H9 (cell line): ENCODE results near the gene TMEM59L. TPM values are rescaled to one million over a fixed set of nuclear protein-coding genes. Genes with fewer than 3 reads are reported as not detected.

ENCODE experiments used
- DNase-seq: peaks from one replicate; pipeline ENCODE4 v3.0.0-alpha.2; 2017
- H2AFZ ChIP-seq: one replicate; pipeline ENCODE4 v1.6.1; 2013; ENCODE audit warnings: mild to moderate bottlenecking, low read length, control low read depth, moderate library complexity
- H2AK5ac ChIP-seq: 2 replicates; pipeline ENCODE4 v1.6.1; 2013; ENCODE audit warnings: low read length, control low read depth, mixed read lengths; ENCODE audit not compliant: insufficient read length
- H2BK120ac ChIP-seq: one replicate; pipeline ENCODE4 v1.6.1; 2013; ENCODE audit warnings: low read depth, mild to moderate bottlenecking, low read length, control low read depth, inconsistent platforms; ENCODE audit not compliant: poor library complexity, severe bottlenecking
- H2BK12ac ChIP-seq: 2 replicates; pipeline ENCODE4 v1.6.1; 2013; ENCODE audit warnings: low read length, control low read depth, mixed read lengths, low read depth; ENCODE audit not compliant: insufficient read length
- H2BK15ac ChIP-seq: 2 replicates; pipeline ENCODE4 v1.6.1; 2013; ENCODE audit warnings: low read depth, low read length, control low read depth
- H2BK20ac ChIP-seq: one replicate; pipeline ENCODE4 v1.6.1; 2013; ENCODE audit warnings: low read depth, mild to moderate bottlenecking, low read length, control low read depth, inconsistent platforms; ENCODE audit not compliant: poor library complexity, severe bottlenecking
- H2BK5ac ChIP-seq: 2 replicates; pipeline ENCODE4 v1.6.1; 2013; ENCODE audit warnings: low read length, control low read depth, mixed read lengths; ENCODE audit not compliant: insufficient read length
- H3K14ac ChIP-seq: 2 replicates; pipeline ENCODE4 v1.6.1; 2013; ENCODE audit warnings: low read length, control low read depth; ENCODE audit not compliant: insufficient read depth
- H3K18ac ChIP-seq: 2 replicates; pipeline ENCODE4 v1.6.1; 2013; ENCODE audit warnings: low read depth, mild to moderate bottlenecking, mixed read lengths, low read length, control low read depth; ENCODE audit not compliant: insufficient read length
- H3K23ac ChIP-seq: 2 replicates; pipeline ENCODE4 v1.6.1; 2013; ENCODE audit warnings: low read length, control low read depth, mixed read lengths, low read depth; ENCODE audit not compliant: insufficient read length
- H3K23me2 ChIP-seq: 2 replicates; pipeline ENCODE4 v1.6.1; 2013; ENCODE audit warnings: low read depth, mild to moderate bottlenecking, mixed read lengths, low read length, control low read depth; ENCODE audit not compliant: insufficient read length, poor library complexity, severe bottlenecking
- H3K27ac ChIP-seq: 2 replicates; pipeline ENCODE4 v1.5.1; 2013; ENCODE audit warnings: low read length, control low read depth, mixed read lengths, low read depth; ENCODE audit not compliant: insufficient read length
- H3K27me3 ChIP-seq: 2 replicates; pipeline ENCODE4 v1.6.1; 2013; ENCODE audit warnings: low read length, control low read depth, inconsistent platforms; ENCODE audit not compliant: insufficient read depth
- H3K4ac ChIP-seq: 2 replicates; pipeline ENCODE4 v1.6.1; 2013; ENCODE audit warnings: low read depth, mild to moderate bottlenecking, control low read depth, inconsistent platforms, low read length, moderate library complexity
- H3K4me1 ChIP-seq: 2 replicates; pipeline ENCODE4 v1.6.1; 2013; ENCODE audit warnings: low read length, control low read depth, inconsistent platforms; ENCODE audit not compliant: insufficient read depth
- H3K4me2 ChIP-seq: 2 replicates; pipeline ENCODE4 v1.6.1; 2013; ENCODE audit warnings: low read length, control low read depth, mixed read lengths; ENCODE audit not compliant: insufficient read length, insufficient read depth
- H3K56ac ChIP-seq: 2 replicates; pipeline ENCODE4 v1.6.1; 2013; ENCODE audit warnings: low read depth, mild to moderate bottlenecking, mixed read lengths, low read length, control low read depth; ENCODE audit not compliant: insufficient read length
- H3K79me1 ChIP-seq: 2 replicates; pipeline ENCODE4 v1.6.1; 2013; ENCODE audit warnings: low read depth, mild to moderate bottlenecking, moderate library complexity, low read length, control low read depth, inconsistent platforms; ENCODE audit not compliant: insufficient read depth, poor library complexity, severe bottlenecking
- H3K79me2 ChIP-seq: 2 replicates; pipeline ENCODE4 v1.6.1; 2013; ENCODE audit warnings: low read length, control low read depth, inconsistent platforms; ENCODE audit not compliant: insufficient read depth
- H3K9ac ChIP-seq: 2 replicates; pipeline ENCODE4 v1.6.1; 2013; ENCODE audit warnings: low read length, control low read depth, mixed read lengths; ENCODE audit not compliant: insufficient read length; ENCODE audit errors: extremely low read depth
- H3K9me3 ChIP-seq: one replicate; pipeline ENCODE4 v1.6.1; 2013; ENCODE audit warnings: low read depth, low read length, inconsistent platforms; ENCODE audit not compliant: control insufficient read depth
- H3T11ph ChIP-seq: one replicate; pipeline ENCODE4 v1.6.1; 2013; ENCODE audit warnings: mild to moderate bottlenecking, low read length, control low read depth, inconsistent platforms
- H4K20me1 ChIP-seq: one replicate; pipeline ENCODE4 v1.6.1; 2013; ENCODE audit not compliant: control insufficient read depth, insufficient read length, insufficient read depth
- H4K5ac ChIP-seq: 2 replicates; pipeline ENCODE4 v1.6.1; 2013; ENCODE audit warnings: low read depth, mild to moderate bottlenecking, mixed read lengths, low read length, control low read depth; ENCODE audit not compliant: insufficient read length
- H4K8ac ChIP-seq: replicated peaks from 2 replicates; pipeline ENCODE4 v1.6.1; 2013; ENCODE audit warnings: low read length, control low read depth, mixed read lengths, low read depth; ENCODE audit not compliant: insufficient read length
- H4K91ac ChIP-seq: 2 replicates; pipeline ENCODE4 v1.6.1; 2013; ENCODE audit warnings: low read depth, mild to moderate bottlenecking, moderate library complexity, mixed read lengths, low read length, control low read depth; ENCODE audit not compliant: insufficient read length
- H3K27ac Mint-ChIP-seq, 3 experiments: 2 replicates in 2 of 3; 3 replicates in 1 of 3; pipeline ENCODE4 v1.8.0; 2020 to 2021; ENCODE audit warnings: mixed read lengths in 3 of 3, mild to moderate bottlenecking in 1 of 3, moderate library complexity in 1 of 3
- H3K27me3 Mint-ChIP-seq: 2 replicates; pipeline ENCODE4 v1.8.0; 2021; ENCODE audit warnings: low read depth, mild to moderate bottlenecking, moderate library complexity, mixed read lengths
- H3K36me3 Mint-ChIP-seq, 3 experiments: 2 replicates in 2 of 3; 3 replicates in 1 of 3; pipeline ENCODE4 v1.8.0; 2020 to 2021; ENCODE audit warnings: low read depth in 3 of 3, mixed read lengths in 3 of 3; ENCODE audit not compliant: insufficient read depth in 1 of 3
- H3K4me1 Mint-ChIP-seq, 2 experiments: 2 replicates each; pipeline ENCODE4 v1.8.0; 2020; ENCODE audit warnings: mixed read lengths in 2 of 2
- H3K4me3 Mint-ChIP-seq, 2 experiments: 2 replicates in 1 of 2; 3 replicates in 1 of 2; pipeline ENCODE4 v1.8.0; 2020 to 2021; ENCODE audit warnings: mild to moderate bottlenecking in 2 of 2, mixed read lengths in 2 of 2, moderate library complexity in 1 of 2
- H3K9me3 Mint-ChIP-seq, 2 experiments: 2 replicates in 1 of 2; 3 replicates in 1 of 2; pipeline ENCODE4 v1.8.0; 2020; ENCODE audit warnings: mild to moderate bottlenecking in 2 of 2, mixed read lengths in 2 of 2, moderate library complexity in 1 of 2
- total RNA-seq: library from RNA; stranded (reverse); gene quantifications from 2 replicates; pipeline ENCODE4 v1.2.1, GENCODE V29; 2021
- TF ChIP-seq, protein P1 (sequence below): fragments of 200-600 bp; sonication (generic); conservative IDR thresholded peaks from 3 replicates; pipeline ENCODE4 v1.8.0; 2021; ENCODE audit warnings: antibody characterized with exemption, mild to moderate bottlenecking

Gene TMEM59L
- total RNA-seq, 1 experiment from 2014 or later, result 12.0 TPM

DNA sequence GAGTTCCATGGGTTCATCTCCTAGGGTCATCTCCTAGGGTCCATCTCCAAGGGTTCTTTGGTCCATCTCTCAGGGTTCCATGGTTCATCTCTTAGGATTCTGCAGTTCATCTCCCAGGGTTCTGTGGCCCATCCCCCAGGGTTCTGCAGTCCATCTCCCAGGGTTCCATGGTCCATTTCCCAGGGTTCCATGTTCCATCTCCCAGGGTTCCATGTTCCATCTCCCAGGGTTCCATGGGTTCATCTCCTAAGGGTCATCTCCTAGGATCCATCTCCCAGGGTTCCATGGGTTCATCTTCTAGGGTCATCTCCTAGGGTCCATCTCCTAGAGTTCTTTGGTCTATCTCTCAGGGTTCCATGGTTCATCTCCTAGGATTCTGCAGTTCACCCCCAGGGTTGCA is 4.9 kb downstream of the TMEM59L start:
- Histone ChIP-seq H3K14ac (no peak overlapping the region), H3K27me3 (peaks cover 21% of the 10 kb centered on the region), H3K23ac (no peak overlapping the region), H3K4me1 (no peaks in the 10 kb centered on the region), H3K56ac (no peak overlapping the region), H3K18ac (no peak overlapping the region), H2BK5ac (no peak overlapping the region), H4K8ac (no peak overlapping the region), H3K4ac (no peak overlapping the region), H3K9me3 (no peaks in the 10 kb centered on the region), H2BK120ac (no peak overlapping the region), H3T11ph (no peak overlapping the region), H2BK12ac (no peak overlapping the region), H4K91ac (no peak overlapping the region), H3K23me2 (peaks cover 7% of the 10 kb centered on the region), H3K27ac (no peak overlapping the region), H3K79me1 (no peaks in the 10 kb centered on the region), H4K20me1 (no peaks in the 10 kb centered on the region), H2AK5ac (no peak overlapping the region), H3K9ac (no peak overlapping the region), H2BK20ac (no peak overlapping the region), H3K4me2 (no peak overlapping the region), H3K79me2 (no peaks in the 10 kb centered on the region), H4K5ac (no peak overlapping the region), H2BK15ac (no peak overlapping the region), H2AFZ (no peak overlapping the region)
- TF ChIP-seq, protein P1, sequence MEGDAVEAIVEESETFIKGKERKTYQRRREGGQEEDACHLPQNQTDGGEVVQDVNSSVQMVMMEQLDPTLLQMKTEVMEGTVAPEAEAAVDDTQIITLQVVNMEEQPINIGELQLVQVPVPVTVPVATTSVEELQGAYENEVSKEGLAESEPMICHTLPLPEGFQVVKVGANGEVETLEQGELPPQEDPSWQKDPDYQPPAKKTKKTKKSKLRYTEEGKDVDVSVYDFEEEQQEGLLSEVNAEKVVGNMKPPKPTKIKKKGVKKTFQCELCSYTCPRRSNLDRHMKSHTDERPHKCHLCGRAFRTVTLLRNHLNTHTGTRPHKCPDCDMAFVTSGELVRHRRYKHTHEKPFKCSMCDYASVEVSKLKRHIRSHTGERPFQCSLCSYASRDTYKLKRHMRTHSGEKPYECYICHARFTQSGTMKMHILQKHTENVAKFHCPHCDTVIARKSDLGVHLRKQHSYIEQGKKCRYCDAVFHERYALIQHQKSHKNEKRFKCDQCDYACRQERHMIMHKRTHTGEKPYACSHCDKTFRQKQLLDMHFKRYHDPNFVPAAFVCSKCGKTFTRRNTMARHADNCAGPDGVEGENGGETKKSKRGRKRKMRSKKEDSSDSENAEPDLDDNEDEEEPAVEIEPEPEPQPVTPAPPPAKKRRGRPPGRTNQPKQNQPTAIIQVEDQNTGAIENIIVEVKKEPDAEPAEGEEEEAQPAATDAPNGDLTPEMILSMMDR, result no peak
- H3K27me3 Mint-ChIP-seq, result peaks cover 71% of the 10 kb centered on the region
- peaks cover 0 to 7% (median 4%) of the 10 kb centered on the region in 3 experiments; a peak in 5 of 7 replicates for H3K36me3 Mint-ChIP-seq
- no peak overlapping the region for H3K27ac Mint-ChIP-seq
- H3K4me3 Mint-ChIP-seq, result no peak overlapping the region
- peaks cover 5 to 6% of the 10 kb centered on the region in 2 experiments; a peak in 4 of 5 replicates for H3K9me3 Mint-ChIP-seq
- DNase-seq, result no peak
- peaks cover 8 to 12% of the 10 kb centered on the region in 2 experiments for H3K4me1 Mint-ChIP-seq
